ENCODE data around the gene BABAM2.

The BABAM2 gene

GRCh38 chr2:28268386-28268785, 377.9 kb downstream of the BABAM2 start:
- Histone ChIP-seq H3K4me3 (ENCODE audit: low read length) (no peak overlapping the region), H3K9ac (ENCODE audit: low read depth, low read length) (no peak overlapping the region), H3K4me1 (ENCODE audit: control insufficient read depth, insufficient read depth, low read length) (peaks cover 25% of the 10 kb centered on the region), H3K27me3 (ENCODE audit: control insufficient read depth, insufficient read depth, low read length) (no peaks in the 10 kb centered on the region), H3K4me2 (ENCODE audit: low read length) (no peak overlapping the region), H3K36me3 (ENCODE audit: insufficient read depth, low read length) (no peaks in the 10 kb centered on the region), H3K9me3 (replicated peaks; ENCODE audit: low read length) (no peaks in the 10 kb centered on the region)

DNA sequence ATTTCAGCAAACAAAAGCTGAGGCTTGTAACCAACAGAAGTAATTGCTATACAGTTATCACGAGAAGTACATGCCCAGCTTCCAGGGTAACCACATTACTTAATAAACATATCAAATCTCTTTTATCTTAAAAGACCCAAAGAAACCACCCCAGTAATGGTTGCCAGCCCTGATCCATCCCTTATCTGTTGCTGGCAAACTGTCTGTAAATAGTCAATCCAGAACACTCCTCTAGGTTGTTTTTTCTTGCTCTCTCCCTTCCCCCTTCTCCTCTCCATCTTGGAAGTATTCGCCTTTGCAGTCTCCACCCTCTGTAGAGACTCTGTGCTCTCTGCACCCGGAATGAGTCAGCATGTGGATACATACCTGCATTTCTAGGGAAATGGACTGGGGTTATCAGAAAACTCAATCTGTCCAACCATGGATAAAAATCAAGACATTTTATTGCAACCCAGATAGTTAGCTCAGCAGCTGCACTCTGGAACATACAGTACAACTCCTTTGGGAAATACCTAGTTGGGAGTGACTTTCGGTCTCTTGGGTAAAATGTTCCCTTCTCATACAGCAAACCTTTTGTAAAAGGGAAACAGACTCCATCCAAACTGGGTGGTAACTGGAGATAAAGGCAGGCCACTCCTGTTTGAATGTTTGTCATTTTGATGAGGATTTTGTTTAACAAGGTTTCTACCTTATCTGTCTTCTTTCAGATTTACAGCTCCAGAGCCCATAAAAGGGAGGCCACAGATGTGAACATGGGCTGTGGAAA, 378.7 kb downstream of the BABAM2 start:
- H3K4me2 ChIP-seq (ENCODE audit: low read length) = no peak overlapping the region
- H3K4me3 ChIP-seq (ENCODE audit: low read length) = no peak overlapping the region
- peaks cover 25% of the 10 kb centered on the region for H3K4me1 ChIP-seq (ENCODE audit: control insufficient read depth, insufficient read depth, low read length)
- H3K36me3 ChIP-seq (ENCODE audit: insufficient read depth, low read length) = no peaks in the 10 kb centered on the region
- H3K9me3 ChIP-seq (replicated peaks; ENCODE audit: low read length) = no peaks in the 10 kb centered on the region
- H3K27me3 ChIP-seq (ENCODE audit: control insufficient read depth, insufficient read depth, low read length) = no peaks in the 10 kb centered on the region
- no peak overlapping the region for H3K9ac ChIP-seq (ENCODE audit: low read depth, low read length)

- Histone ChIP-seq H3K4me1 (ENCODE audit: control insufficient read depth, insufficient read depth, low read length) (peaks cover 39% of the 10 kb centered on the region), H3K4me2 (ENCODE audit: low read length) (no peak overlapping the region), H3K4me3 (ENCODE audit: low read length) (no peak overlapping the region), H3K9ac (ENCODE audit: low read depth, low read length) (no peak overlapping the region), H3K27me3 (ENCODE audit: control insufficient read depth, insufficient read depth, low read length) (no peaks in the 10 kb centered on the region), H3K9me3 (replicated peaks; ENCODE audit: low read length) (no peaks in the 10 kb centered on the region), H3K36me3 (ENCODE audit: insufficient read depth, low read length) (no peaks in the 10 kb centered on the region)
Observed at GRCh38 chr2:28270456-28271152, 380.1 kb downstream of the BABAM2 start.

DNA sequence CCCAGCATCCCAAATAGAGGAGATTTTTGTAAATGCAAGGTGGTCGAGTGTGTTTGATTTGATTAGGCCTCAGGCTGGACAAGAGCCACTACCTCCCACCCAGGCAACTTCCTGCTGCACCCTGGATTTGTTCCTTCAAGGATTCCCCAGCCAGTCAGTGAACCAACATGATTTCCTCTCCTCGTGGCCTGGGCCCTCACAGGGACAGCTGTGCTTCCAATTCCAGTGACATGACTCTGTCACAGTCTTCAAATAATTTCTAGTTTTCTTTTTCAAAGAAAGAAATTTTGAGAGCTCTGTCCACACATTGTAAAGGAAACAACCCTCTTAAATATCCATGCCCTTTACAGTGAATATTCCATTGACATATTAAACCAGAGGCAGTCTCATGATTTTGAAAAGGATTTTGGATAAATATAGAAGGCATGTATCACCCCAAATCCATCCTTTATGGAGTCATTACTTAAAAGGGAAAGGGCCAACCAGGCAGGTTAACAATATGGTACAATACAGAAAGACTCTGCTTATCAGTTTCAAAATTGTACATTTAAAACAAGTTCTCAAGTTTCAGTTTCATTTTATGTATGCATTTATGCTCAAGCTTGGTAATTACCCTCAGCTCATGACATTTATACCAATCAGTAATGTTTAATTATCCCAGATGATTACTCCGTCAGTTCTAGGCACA, 380.8 kb downstream of the BABAM2 start:
- no peaks in the 10 kb centered on the region for H3K27me3 ChIP-seq (ENCODE audit: control insufficient read depth, insufficient read depth, low read length)
- H3K9ac ChIP-seq (ENCODE audit: low read depth, low read length) = no peak overlapping the region
- H3K36me3 ChIP-seq (ENCODE audit: insufficient read depth, low read length) = no peaks in the 10 kb centered on the region
- peaks cover 43% of the 10 kb centered on the region for H3K4me1 ChIP-seq (ENCODE audit: control insufficient read depth, insufficient read depth, low read length)
- H3K4me3 ChIP-seq (ENCODE audit: low read length) = no peak overlapping the region
- H3K4me2 ChIP-seq (ENCODE audit: low read length) = no peak overlapping the region
- H3K9me3 ChIP-seq (replicated peaks; ENCODE audit: low read length) = no peaks in the 10 kb centered on the region

- peaks cover 49% of the 10 kb centered on the region for H3K4me1 ChIP-seq (ENCODE audit: control insufficient read depth, insufficient read depth, low read length)
Observed at GRCh38 chr2:28271919-28272250, 381.4 kb downstream of the BABAM2 start.

DNA sequence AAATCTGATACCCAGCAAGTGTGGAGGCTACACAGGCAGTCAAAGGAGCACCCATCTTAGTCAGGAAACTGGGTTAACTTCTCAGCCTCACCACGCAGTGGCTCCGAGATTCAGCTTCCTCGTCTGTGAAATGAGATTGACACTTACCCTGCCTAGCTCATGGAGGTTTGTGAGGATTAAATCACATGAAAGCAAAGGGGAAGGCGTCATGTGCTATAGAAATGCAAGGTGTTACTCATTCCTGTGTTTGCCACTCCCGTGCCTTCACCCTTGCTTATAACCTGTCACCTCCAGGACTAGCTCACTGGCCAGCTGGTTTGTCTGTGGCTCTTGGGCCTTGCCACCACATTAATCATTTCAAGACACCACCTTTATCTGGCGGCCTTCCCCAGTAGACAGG, 383.2 kb downstream of the BABAM2 start:
- no peak overlapping the region for H3K4me3 ChIP-seq (ENCODE audit: low read length)
- no peaks in the 10 kb centered on the region for H3K27me3 ChIP-seq (ENCODE audit: control insufficient read depth, insufficient read depth, low read length)

More at GRCh38 chr2:28271919-28272250, 381.4 kb downstream of the BABAM2 start:
- H3K36me3 ChIP-seq (ENCODE audit: insufficient read depth, low read length) = no peaks in the 10 kb centered on the region
- no peaks in the 10 kb centered on the region for H3K27me3 ChIP-seq (ENCODE audit: control insufficient read depth, insufficient read depth, low read length)
- no peak overlapping the region for H3K9ac ChIP-seq (ENCODE audit: low read depth, low read length)
- H3K4me3 ChIP-seq (ENCODE audit: low read length) = no peak overlapping the region
- no peak overlapping the region for H3K4me2 ChIP-seq (ENCODE audit: low read length)
- no peaks in the 10 kb centered on the region for H3K9me3 ChIP-seq (replicated peaks; ENCODE audit: low read length)

DNA sequence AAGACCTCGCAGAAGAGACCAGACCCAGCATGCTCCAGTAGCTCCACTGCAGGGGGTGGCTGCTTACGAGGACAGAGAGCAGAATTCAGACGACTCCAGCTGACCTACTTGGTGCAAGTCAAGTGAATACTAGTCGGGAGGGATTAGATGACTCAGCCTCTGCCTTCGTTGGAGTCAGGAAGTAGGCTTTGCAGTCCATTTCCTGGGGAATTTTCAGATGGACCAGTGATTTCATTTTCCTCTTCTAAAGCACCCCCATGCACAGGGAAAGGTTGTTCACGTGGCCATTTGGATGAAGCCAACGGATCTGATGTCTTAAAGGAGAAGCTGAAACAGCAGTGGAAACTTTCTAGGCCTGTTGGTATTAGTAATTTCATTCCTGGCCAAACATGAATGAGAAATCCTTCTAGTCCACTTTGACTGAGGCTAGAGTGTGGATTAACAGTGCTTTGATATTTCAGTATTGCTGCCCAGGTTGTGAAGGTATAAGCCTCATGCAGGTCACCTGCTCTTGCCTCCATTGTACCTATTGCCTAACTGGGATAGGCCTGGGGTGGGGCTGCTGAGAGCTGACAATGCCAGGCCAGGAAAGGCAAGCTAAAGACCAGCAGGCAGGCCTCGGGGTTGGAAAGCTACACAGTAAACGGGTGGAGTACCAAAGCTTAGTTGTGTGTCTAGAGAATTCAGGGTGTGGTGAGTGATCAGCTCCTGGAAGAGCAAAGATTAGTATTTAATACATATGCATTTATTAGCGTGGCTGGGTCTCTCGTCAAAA, 384.6 kb downstream of the BABAM2 start:
- Histone ChIP-seq H3K9ac (ENCODE audit: low read depth, low read length) (peak overlapping the region; percentile 49), H3K36me3 (ENCODE audit: insufficient read depth, low read length) (no peaks in the 10 kb centered on the region), H3K4me3 (ENCODE audit: low read length) (peak overlapping the region; percentile 6), H3K4me1 (ENCODE audit: control insufficient read depth, insufficient read depth, low read length) (peaks cover 40% of the 10 kb centered on the region), H3K27me3 (ENCODE audit: control insufficient read depth, insufficient read depth, low read length) (no peaks in the 10 kb centered on the region), H3K9me3 (replicated peaks; ENCODE audit: low read length) (no peaks in the 10 kb centered on the region), H3K4me2 (ENCODE audit: low read length) (peak overlapping the region; percentile 55)

More for the DNA sequence above, 383.2 kb downstream of the BABAM2 start:
- H3K4me2 ChIP-seq (ENCODE audit: low read length) = no peak overlapping the region
- H3K4me1 ChIP-seq (ENCODE audit: control insufficient read depth, insufficient read depth, low read length) = peaks cover 47% of the 10 kb centered on the region
- H3K9ac ChIP-seq (ENCODE audit: low read depth, low read length) = no peak overlapping the region
- no peaks in the 10 kb centered on the region for H3K36me3 ChIP-seq (ENCODE audit: insufficient read depth, low read length)
- no peaks in the 10 kb centered on the region for H3K9me3 ChIP-seq (replicated peaks; ENCODE audit: low read length)

DNA sequence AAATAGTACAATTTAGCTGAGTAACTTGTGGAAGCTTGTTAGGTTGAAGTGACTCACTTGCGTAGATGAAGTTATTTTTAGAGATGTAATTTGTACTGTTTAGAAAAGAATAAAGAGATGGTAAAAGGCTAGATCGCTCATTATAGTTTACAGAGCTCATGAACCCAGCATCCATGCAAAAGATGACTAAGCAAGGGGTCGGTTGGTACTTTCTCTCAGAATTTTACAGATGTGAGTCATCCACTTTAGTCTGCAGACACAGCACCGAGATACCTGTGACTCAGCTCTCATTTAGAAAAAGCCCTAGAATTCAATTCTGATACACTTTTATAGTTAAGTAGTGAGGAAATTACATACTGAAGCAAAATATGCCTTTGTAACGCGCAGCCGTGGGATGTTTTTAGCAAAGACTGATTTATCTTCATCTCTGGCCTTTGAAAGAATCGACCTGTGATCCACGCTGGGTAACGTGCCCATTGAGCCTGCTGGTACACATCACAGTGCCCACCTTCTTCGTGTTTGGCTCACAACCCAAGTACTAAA, 385.6 kb downstream of the BABAM2 start:
- Histone ChIP-seq H3K9me3 (replicated peaks; ENCODE audit: low read length) (no peaks in the 10 kb centered on the region), H3K4me2 (ENCODE audit: low read length) (peak overlapping the region; percentile 66), H3K36me3 (ENCODE audit: insufficient read depth, low read length) (no peaks in the 10 kb centered on the region), H3K27me3 (ENCODE audit: control insufficient read depth, insufficient read depth, low read length) (no peaks in the 10 kb centered on the region), H3K4me1 (ENCODE audit: control insufficient read depth, insufficient read depth, low read length) (peaks cover 37% of the 10 kb centered on the region), H3K4me3 (ENCODE audit: low read length) (no peak overlapping the region), H3K9ac (ENCODE audit: low read depth, low read length) (peak overlapping the region; percentile 70)

DNA sequence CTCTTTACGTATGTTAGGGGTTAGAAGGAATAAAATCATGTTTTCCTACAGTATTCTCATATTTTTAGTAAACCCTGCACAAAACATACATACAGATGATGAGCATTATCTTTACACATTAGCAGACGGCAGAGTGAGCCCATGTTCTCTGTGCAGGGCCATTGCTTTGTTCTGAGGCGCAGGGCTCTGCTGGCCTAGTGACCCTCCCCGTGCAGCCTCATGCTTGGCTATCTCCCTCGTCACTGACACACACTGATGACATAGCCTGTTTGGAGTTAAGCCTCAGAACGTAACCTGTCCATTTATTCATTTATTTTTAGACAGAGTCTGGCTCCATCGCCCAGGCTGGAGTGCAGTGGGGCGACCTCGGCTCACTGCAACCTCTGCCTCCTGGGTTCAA, 386.3 kb downstream of the BABAM2 start:
- Histone ChIP-seq H3K27me3 (ENCODE audit: control insufficient read depth, insufficient read depth, low read length) (no peaks in the 10 kb centered on the region), H3K4me3 (ENCODE audit: low read length) (no peak overlapping the region), H3K9me3 (replicated peaks; ENCODE audit: low read length) (no peaks in the 10 kb centered on the region), H3K36me3 (ENCODE audit: insufficient read depth, low read length) (no peaks in the 10 kb centered on the region), H3K4me1 (ENCODE audit: control insufficient read depth, insufficient read depth, low read length) (peaks cover 30% of the 10 kb centered on the region), H3K9ac (ENCODE audit: low read depth, low read length) (peak overlapping the region; percentile 70), H3K4me2 (ENCODE audit: low read length) (peak overlapping the region; percentile 66)

- no peak overlapping the region for H3K4me3 ChIP-seq (ENCODE audit: low read length)
- H3K9ac ChIP-seq (ENCODE audit: low read depth, low read length) = no peak overlapping the region
- no peaks in the 10 kb centered on the region for H3K9me3 ChIP-seq (replicated peaks; ENCODE audit: low read length)
- peaks cover 25% of the 10 kb centered on the region for H3K4me1 ChIP-seq (ENCODE audit: control insufficient read depth, insufficient read depth, low read length)
- H3K4me2 ChIP-seq (ENCODE audit: low read length) = no peak overlapping the region
- H3K36me3 ChIP-seq (ENCODE audit: insufficient read depth, low read length) = no peaks in the 10 kb centered on the region
- H3K27me3 ChIP-seq (ENCODE audit: control insufficient read depth, insufficient read depth, low read length) = no peaks in the 10 kb centered on the region
Observed at GRCh38 chr2:28277466-28277865, 386.9 kb downstream of the BABAM2 start.

DNA sequence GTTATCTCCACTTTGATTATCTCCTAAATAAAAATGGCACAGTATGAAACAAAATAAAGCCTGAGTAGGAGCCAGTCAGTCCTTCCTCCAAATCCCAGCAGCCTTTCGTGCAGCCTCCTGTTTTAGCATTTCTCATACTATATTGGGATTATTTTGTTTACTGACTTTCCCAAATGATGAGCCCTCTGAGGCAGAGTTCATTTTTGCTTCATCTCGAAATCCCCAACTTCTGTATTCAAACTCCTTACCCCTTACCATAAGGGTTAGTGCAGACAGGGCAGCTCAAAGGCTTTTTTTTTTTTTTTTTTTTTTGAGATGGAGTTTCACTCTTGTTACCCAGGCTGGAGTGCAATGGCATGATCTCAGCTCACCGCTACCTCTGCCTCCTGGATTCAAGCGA, 388.8 kb downstream of the BABAM2 start:
- Histone ChIP-seq H3K36me3 (ENCODE audit: insufficient read depth, low read length) (no peaks in the 10 kb centered on the region), H3K27me3 (ENCODE audit: control insufficient read depth, insufficient read depth, low read length) (no peaks in the 10 kb centered on the region), H3K4me1 (ENCODE audit: control insufficient read depth, insufficient read depth, low read length) (peaks cover 23% of the 10 kb centered on the region), H3K4me3 (ENCODE audit: low read length) (no peak overlapping the region), H3K9ac (ENCODE audit: low read depth, low read length) (no peak overlapping the region), H3K4me2 (ENCODE audit: low read length) (no peak overlapping the region), H3K9me3 (replicated peaks; ENCODE audit: low read length) (no peaks in the 10 kb centered on the region)
